ENCODE data around the gene IGIP. TPM values are rescaled to one million over a fixed set of nuclear protein-coding genes. Genes with fewer than 3 reads are reported as not detected.

IGIP gene
- total RNA-seq, 1 donor from 2014 or later = 2.4 TPM

DNA sequence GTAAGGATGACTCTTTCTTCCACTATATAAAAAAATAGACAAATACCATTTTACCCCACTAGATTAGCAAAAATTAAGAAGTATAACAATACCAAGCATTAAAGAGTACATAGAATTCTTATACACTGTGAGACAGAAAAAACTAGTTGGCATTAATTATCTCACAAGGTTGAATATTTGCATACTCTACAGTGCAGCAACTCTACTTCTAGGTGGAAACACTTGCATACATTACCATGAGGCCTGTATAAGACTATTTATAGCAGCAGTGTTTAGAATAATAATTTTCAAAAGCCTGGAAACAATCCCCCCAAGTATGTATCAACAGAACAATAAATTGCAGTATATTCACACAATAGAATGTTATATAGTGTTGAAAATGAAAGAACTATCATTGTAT lies 30.8 kb upstream of the IGIP start:
- no peak overlapping the region for H3K9ac ChIP-seq (ENCODE audit: low read length)
- H3K27ac Mint-ChIP-seq (ENCODE audit: unreplicated experiment) = no peak overlapping the region
- no peak overlapping the region for H3K4me3 Mint-ChIP-seq (ENCODE audit: unreplicated experiment)
- peaks cover 17% of the 10 kb centered on the region for H3K27me3 Mint-ChIP-seq (ENCODE audit: low read depth, unreplicated experiment)
- peaks cover 8% of the 10 kb centered on the region for H3K27me3 ChIP-seq (ENCODE audit: insufficient read depth, low read length)
- no peaks in the 10 kb centered on the region for H3K36me3 ChIP-seq (ENCODE audit: insufficient read depth, low read length)
- DNase-seq (ENCODE audit: low read depth) (no peak), FAIRE-seq (no peak)
- no peak overlapping the region for H3K27ac ChIP-seq (ENCODE audit: low read depth, low read length)
- no peaks in the 10 kb centered on the region for H3K36me3 Mint-ChIP-seq (ENCODE audit: low read depth, unreplicated experiment)
- H3K4me1 ChIP-seq (ENCODE audit: insufficient read depth, low read length) = no peaks in the 10 kb centered on the region
- no peaks in the 10 kb centered on the region for H4K20me1 ChIP-seq (ENCODE audit: insufficient read depth, low read length)
- H3K9me3 ChIP-seq (ENCODE audit: insufficient read depth, low read depth, low read length) = no peaks in the 10 kb centered on the region
- peaks cover 16% of the 10 kb centered on the region for H3K9me3 Mint-ChIP-seq (ENCODE audit: unreplicated experiment)
- H3K4me3 ChIP-seq (ENCODE audit: insufficient read depth, low read depth, low read length) = no peak overlapping the region
- H3K4me1 Mint-ChIP-seq (ENCODE audit: low read depth, unreplicated experiment) = no peaks in the 10 kb centered on the region
- TF ChIP-seq, protein P1, sequence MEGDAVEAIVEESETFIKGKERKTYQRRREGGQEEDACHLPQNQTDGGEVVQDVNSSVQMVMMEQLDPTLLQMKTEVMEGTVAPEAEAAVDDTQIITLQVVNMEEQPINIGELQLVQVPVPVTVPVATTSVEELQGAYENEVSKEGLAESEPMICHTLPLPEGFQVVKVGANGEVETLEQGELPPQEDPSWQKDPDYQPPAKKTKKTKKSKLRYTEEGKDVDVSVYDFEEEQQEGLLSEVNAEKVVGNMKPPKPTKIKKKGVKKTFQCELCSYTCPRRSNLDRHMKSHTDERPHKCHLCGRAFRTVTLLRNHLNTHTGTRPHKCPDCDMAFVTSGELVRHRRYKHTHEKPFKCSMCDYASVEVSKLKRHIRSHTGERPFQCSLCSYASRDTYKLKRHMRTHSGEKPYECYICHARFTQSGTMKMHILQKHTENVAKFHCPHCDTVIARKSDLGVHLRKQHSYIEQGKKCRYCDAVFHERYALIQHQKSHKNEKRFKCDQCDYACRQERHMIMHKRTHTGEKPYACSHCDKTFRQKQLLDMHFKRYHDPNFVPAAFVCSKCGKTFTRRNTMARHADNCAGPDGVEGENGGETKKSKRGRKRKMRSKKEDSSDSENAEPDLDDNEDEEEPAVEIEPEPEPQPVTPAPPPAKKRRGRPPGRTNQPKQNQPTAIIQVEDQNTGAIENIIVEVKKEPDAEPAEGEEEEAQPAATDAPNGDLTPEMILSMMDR (IDR thresholded peaks at IDR 0.05; ENCODE audit: insufficient read depth, low read depth, low read length) = no peak
- no peak for TF ChIP-seq EZH2 (IDR thresholded peaks at IDR 0.05; ENCODE audit: insufficient read depth, low read length)
- no peaks in the 10 kb centered on the region for H3K79me2 ChIP-seq (ENCODE audit: insufficient read depth, low read length)
- H2AFZ ChIP-seq (ENCODE audit: low read depth, low read length) = no peak overlapping the region
- no peak overlapping the region for H3K4me2 ChIP-seq (ENCODE audit: low read length)

DNA sequence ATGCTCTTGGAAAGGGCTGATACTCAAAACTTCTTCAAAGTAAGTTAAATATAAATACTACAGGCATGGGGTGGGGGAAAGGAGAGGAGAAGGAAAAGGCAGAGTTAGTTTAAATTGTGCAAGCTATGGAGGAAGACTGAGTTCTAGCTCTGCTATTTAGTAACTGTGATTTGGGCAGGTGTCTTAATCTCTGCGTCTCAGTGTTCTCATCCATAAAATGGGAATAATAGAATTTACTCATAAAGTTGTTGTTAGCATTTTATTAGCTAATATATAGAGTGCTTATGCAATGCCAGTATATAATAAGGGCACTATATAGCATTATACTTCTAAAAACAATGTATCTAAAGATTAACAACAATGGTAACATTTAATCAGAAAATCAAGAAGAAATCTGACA lies 24.6 kb upstream of the IGIP start:
- H3K4me1 ChIP-seq (ENCODE audit: insufficient read depth, low read length) = no peaks in the 10 kb centered on the region
- Mint-ChIP-seq H3K27me3 (ENCODE audit: low read depth, unreplicated experiment) (peaks cover 49% of the 10 kb centered on the region), H3K27ac (ENCODE audit: unreplicated experiment) (no peak overlapping the region)

DNA sequence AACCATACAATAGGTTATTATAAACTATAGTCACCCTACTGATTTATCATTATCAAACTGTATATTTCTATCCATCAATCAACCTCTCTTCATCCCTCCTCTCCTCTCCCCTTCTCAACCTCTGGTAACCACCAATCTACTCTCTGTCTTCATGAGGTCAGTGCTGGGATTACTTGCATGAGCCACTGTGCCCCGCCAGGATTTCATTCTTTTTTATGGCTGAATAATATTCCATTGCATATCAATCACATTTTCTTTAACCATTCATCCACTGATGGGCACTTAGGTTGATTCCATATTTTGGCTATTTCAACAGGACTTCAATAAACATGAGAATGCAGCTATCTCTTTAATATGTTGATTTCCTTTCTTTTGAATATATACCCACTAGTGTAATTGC lies 22.6 kb upstream of the IGIP start:
- Histone ChIP-seq H4K20me1 (ENCODE audit: insufficient read depth, low read length) (peaks cover 1% of the 10 kb centered on the region), H2AFZ (ENCODE audit: low read depth, low read length) (no peak overlapping the region), H3K79me2 (ENCODE audit: insufficient read depth, low read length) (peaks cover under 1% of the 10 kb centered on the region), H3K27ac (ENCODE audit: low read depth, low read length) (no peak overlapping the region), H3K4me2 (ENCODE audit: low read length) (no peak overlapping the region), H3K4me3 (ENCODE audit: insufficient read depth, low read depth, low read length) (no peak overlapping the region), H3K9ac (ENCODE audit: low read length) (no peak overlapping the region), H3K36me3 (ENCODE audit: insufficient read depth, low read length) (no peaks in the 10 kb centered on the region), H3K9me3 (ENCODE audit: insufficient read depth, low read depth, low read length) (no peaks in the 10 kb centered on the region), H3K27me3 (ENCODE audit: insufficient read depth, low read length) (peaks cover 34% of the 10 kb centered on the region), H3K4me1 (ENCODE audit: insufficient read depth, low read length) (peaks cover 7% of the 10 kb centered on the region)
- no peak overlapping the region for H3K27ac Mint-ChIP-seq (ENCODE audit: unreplicated experiment)
- no peak overlapping the region for H3K4me3 Mint-ChIP-seq (ENCODE audit: unreplicated experiment)
- TF ChIP-seq EZH2 (IDR thresholded peaks at IDR 0.05; ENCODE audit: insufficient read depth, low read length) = no peak
- TF ChIP-seq, protein P1 (IDR thresholded peaks at IDR 0.05; ENCODE audit: insufficient read depth, low read depth, low read length) = no peak
- DNase-seq (ENCODE audit: low read depth) (no peak), FAIRE-seq (no peak)
- H3K27me3 Mint-ChIP-seq (ENCODE audit: low read depth, unreplicated experiment) = peaks cover 42% of the 10 kb centered on the region
- H3K4me1 Mint-ChIP-seq (ENCODE audit: low read depth, unreplicated experiment) = peaks cover 7% of the 10 kb centered on the region
- H3K36me3 Mint-ChIP-seq (ENCODE audit: low read depth, unreplicated experiment) = no peaks in the 10 kb centered on the region
- H3K9me3 Mint-ChIP-seq (ENCODE audit: unreplicated experiment) = no peaks in the 10 kb centered on the region

More for the DNA sequence above, 24.6 kb upstream of the IGIP start:
- Histone ChIP-seq H3K4me3 (ENCODE audit: insufficient read depth, low read depth, low read length) (no peak overlapping the region), H4K20me1 (ENCODE audit: insufficient read depth, low read length) (no peaks in the 10 kb centered on the region), H3K9ac (ENCODE audit: low read length) (no peak overlapping the region), H3K79me2 (ENCODE audit: insufficient read depth, low read length) (no peaks in the 10 kb centered on the region), H3K27ac (ENCODE audit: low read depth, low read length) (no peak overlapping the region), H3K9me3 (ENCODE audit: insufficient read depth, low read depth, low read length) (no peaks in the 10 kb centered on the region), H3K27me3 (ENCODE audit: insufficient read depth, low read length) (peaks cover 38% of the 10 kb centered on the region), H3K4me2 (ENCODE audit: low read length) (no peak overlapping the region), H3K36me3 (ENCODE audit: insufficient read depth, low read length) (no peaks in the 10 kb centered on the region), H2AFZ (ENCODE audit: low read depth, low read length) (no peak overlapping the region)
- Mint-ChIP-seq H3K4me1 (ENCODE audit: low read depth, unreplicated experiment) (no peaks in the 10 kb centered on the region), H3K4me3 (ENCODE audit: unreplicated experiment) (no peak overlapping the region), H3K36me3 (ENCODE audit: low read depth, unreplicated experiment) (no peaks in the 10 kb centered on the region), H3K9me3 (ENCODE audit: unreplicated experiment) (no peaks in the 10 kb centered on the region)
- no peak for TF ChIP-seq EZH2 (IDR thresholded peaks at IDR 0.05; ENCODE audit: insufficient read depth, low read length)
- TF ChIP-seq, protein P1 (IDR thresholded peaks at IDR 0.05; ENCODE audit: insufficient read depth, low read depth, low read length) = no peak
- FAIRE-seq (no peak), DNase-seq (ENCODE audit: low read depth) (no peak)

Measured in astrocyte (in vitro differentiated cells and primary cell).